SK-N-SH treated with all-trans-retinoic acid at 6 μM for 48 hours (cell line): ENCODE data around the gene ANAPC15.

Experiments
- ATAC-seq: fragments of 200-7000 bp; cut with Tn5 transposase; 3 replicates; pipeline ENCODE4 v1.9.1; 2020; ENCODE audit warnings: mild to moderate bottlenecking, moderate library complexity
- ARNTL ChIP-seq: fragments of 450-650 bp; formaldehyde crosslinking; IDR thresholded peaks from 2 replicates; pipeline ENCODE4 v1.5.0; 2020; ENCODE audit warnings: low read depth, mild to moderate bottlenecking, moderate library complexity, borderline replicate concordance
- BACH2 ChIP-seq: fragments of 250-450 bp; sonication (Bioruptor Pico); IDR thresholded peaks from 2 replicates; pipeline ENCODE4 v1.9.0; 2021; ENCODE audit warnings: mild to moderate bottlenecking, borderline replicate concordance
- CREB5 ChIP-seq: fragments of 250-450 bp; sonication (Bioruptor Pico); IDR thresholded peaks from 2 replicates; pipeline ENCODE4 v1.5.1; 2020; ENCODE audit warnings: low read depth, mild to moderate bottlenecking, moderate library complexity
- CSDC2 ChIP-seq: fragments of 250-450 bp; sonication (Bioruptor Pico); IDR thresholded peaks from 2 replicates; pipeline ENCODE4 v1.5.0; 2020; ENCODE audit warnings: mild to moderate bottlenecking, moderate library complexity
- ESRRG ChIP-seq: fragments of 250-450 bp; sonication (Bioruptor Pico); IDR thresholded peaks from 2 replicates; pipeline ENCODE4 v1.6.1; 2021; ENCODE audit warnings: mild to moderate bottlenecking
- GLIS3 ChIP-seq: fragments of 250-450 bp; sonication (Bioruptor Pico); IDR thresholded peaks from 2 replicates; pipeline ENCODE4 v1.5.0; 2020; ENCODE audit warnings: mild to moderate bottlenecking, moderate library complexity
- OSR1 ChIP-seq: fragments of 250-450 bp; sonication (Bioruptor Pico); IDR thresholded peaks from 2 replicates; pipeline ENCODE4 v1.8.0; 2022; ENCODE audit warnings: moderate library complexity, mild to moderate bottlenecking, inconsistent platforms
- PATZ1 ChIP-seq: fragments of 250-450 bp; sonication (Bioruptor Pico); IDR thresholded peaks from 2 replicates; pipeline ENCODE4 v1.8.0; 2020; ENCODE audit warnings: mild to moderate bottlenecking, moderate library complexity, borderline replicate concordance
- POU6F1 ChIP-seq: fragments of 250-450 bp; sonication (Bioruptor Pico); IDR thresholded peaks from 2 replicates; pipeline ENCODE4 v1.8.0; 2021; ENCODE audit warnings: low read depth, mild to moderate bottlenecking, moderate library complexity, borderline replicate concordance
- PPARA ChIP-seq: fragments of 250-450 bp; sonication (Bioruptor Pico); IDR thresholded peaks from 2 replicates; pipeline ENCODE4 v1.5.0; 2020; ENCODE audit warnings: mild to moderate bottlenecking, borderline replicate concordance
- RARB ChIP-seq: fragments of 250-450 bp; sonication (Bioruptor Pico); IDR thresholded peaks from 2 replicates; pipeline ENCODE4 v1.8.0; 2021; ENCODE audit warnings: mild to moderate bottlenecking, moderate library complexity
- SNAI2 ChIP-seq: fragments of 250-450 bp; sonication (Bioruptor Pico); IDR thresholded peaks from 2 replicates; pipeline ENCODE4 v1.5.0; 2020; ENCODE audit warnings: mild to moderate bottlenecking, moderate library complexity
- TCF4 ChIP-seq: fragments of 250-450 bp; sonication (Bioruptor Pico); IDR thresholded peaks from 2 replicates; pipeline ENCODE4 v1.8.0; 2021; ENCODE audit warnings: mild to moderate bottlenecking, moderate library complexity, borderline replicate concordance
- TOX ChIP-seq: fragments of 250-450 bp; sonication (Bioruptor Pico); IDR thresholded peaks from 2 replicates; pipeline ENCODE4 v1.8.0; 2021; ENCODE audit warnings: mild to moderate bottlenecking, moderate library complexity, borderline replicate concordance
- TSHZ2 ChIP-seq: fragments of 250-450 bp; sonication (Bioruptor Pico); IDR thresholded peaks from 2 replicates; pipeline ENCODE4 v1.5.0; 2020; ENCODE audit warnings: mild to moderate bottlenecking, moderate library complexity
- ZC3H10 ChIP-seq: fragments of 250-450 bp; sonication (Bioruptor Pico); IDR thresholded peaks from 2 replicates; pipeline ENCODE4 v1.5.1; 2021; ENCODE audit warnings: mild to moderate bottlenecking, moderate library complexity
- ZFP3 ChIP-seq: fragments of 250-450 bp; sonication (Bioruptor Pico); IDR thresholded peaks from 2 replicates; pipeline ENCODE4 v1.5.0; 2020; ENCODE audit warnings: mild to moderate bottlenecking, moderate library complexity
- ZFP30 ChIP-seq: fragments of 450-650 bp; formaldehyde crosslinking; IDR thresholded peaks from 2 replicates; pipeline ENCODE4 v1.5.0; 2022; ENCODE audit warnings: mild to moderate bottlenecking, moderate library complexity
- ZNF70 ChIP-seq: fragments of 450-650 bp; formaldehyde crosslinking; IDR thresholded peaks from 2 replicates; pipeline ENCODE4 v1.5.0; 2020; ENCODE audit warnings: mild to moderate bottlenecking, moderate library complexity
- ZNF8 ChIP-seq: fragments of 450-650 bp; formaldehyde crosslinking; IDR thresholded peaks from 2 replicates; pipeline ENCODE4 v1.5.0; 2020; ENCODE audit warnings: mild to moderate bottlenecking, moderate library complexity

Gene ANAPC15

GRCh38 chr11:72116019-72116755, 3.7 kb upstream of the ANAPC15 start (continued):
- TF ChIP-seq PATZ1 (CRISPR knock-in tag) = no peak

- TF ChIP-seq ZNF8 (CRISPR knock-in tag) (no peak), RARB (CRISPR knock-in tag) (no peak), TOX (CRISPR knock-in tag) (no peak)
- no peak for ATAC-seq
Measured at GRCh38 chr11:72114570-72114969, 2.1 kb upstream of the ANAPC15 start.

- 0 out of 2 replicates have a peak, but pooled peaks have one; percentile 13 for TF ChIP-seq RARB (CRISPR knock-in tag)
- no peak for TF ChIP-seq ZNF70 (CRISPR knock-in tag)
- peak; percentile 5 for ATAC-seq
Measured at GRCh38 chr11:72112978-72113808, 698 bp upstream of the ANAPC15 start.

- peak; percentile 37 for ATAC-seq
- TF ChIP-seq PPARA (CRISPR knock-in tag) = no peak
- TF ChIP-seq PATZ1 (CRISPR knock-in tag) = no peak
- TF ChIP-seq ARNTL (CRISPR knock-in tag) = no peak
- no peak for TF ChIP-seq ZNF8 (CRISPR knock-in tag)
- TF ChIP-seq ZFP3 (CRISPR knock-in tag) = no peak
- no peak for TF ChIP-seq CREB5 (CRISPR knock-in tag)
- no peak for TF ChIP-seq BACH2
- TF ChIP-seq TSHZ2 (CRISPR knock-in tag) = no peak
- no peak for TF ChIP-seq SNAI2 (CRISPR knock-in tag)
- no peak for TF ChIP-seq CSDC2
- TF ChIP-seq ZC3H10 (CRISPR knock-in tag) = no peak
- no peak for TF ChIP-seq POU6F1 (CRISPR knock-in tag)
- no peak for TF ChIP-seq ESRRG
- no peak for TF ChIP-seq TOX (CRISPR knock-in tag)
- no peak for TF ChIP-seq ZFP30 (CRISPR knock-in tag)
- no peak for TF ChIP-seq OSR1 (CRISPR knock-in tag)
- TF ChIP-seq GLIS3 (CRISPR knock-in tag) = no peak
- TF ChIP-seq ZNF70 (CRISPR knock-in tag) = no peak
- no peak for TF ChIP-seq TCF4 (CRISPR knock-in tag)
Measured at GRCh38 chr11:72111300-72112142, 974 bp downstream of the ANAPC15 start.
